IMR-90 (cell line): ENCODE data around the gene SELENOH. TPM values are rescaled to one million over a fixed set of nuclear protein-coding genes. Genes with fewer than 3 reads are reported as not detected.

Experiments used
- ATAC-seq: fragments of 200-7000 bp; cut with Tn5 transposase; 2 replicates; pipeline ENCODE4 v1.9.1; 2020; ENCODE audit warnings: low read depth, mild to moderate bottlenecking, moderate library complexity
- BruUV-seq: library from RNA; stranded (reverse); fragments of 400-500 nt; replicated peaks from 2 replicates; lab custom pipeline; 2021; lab: Mats Ljungman, UMichigan
- CTCF ChIA-PET: fragments of 300-600 bp; formaldehyde crosslinking; extraction: SDS; loops from one replicate; lab custom pipeline; 2021; ENCODE audit warnings: antibody characterized with exemption; lab: Yijun Ruan, JAX
- POLR2A ChIA-PET: fragments of 300-600 bp; sonication (Branson Sonifier 250); formaldehyde crosslinking; loops from one replicate; lab custom pipeline; 2022; ENCODE audit warnings: antibody characterized with exemption; ENCODE audit not compliant: unreplicated experiment; lab: Charles Lee
- DNase-seq: peaks from one replicate; pipeline ENCODE4 v3.0.0; 2013
- H2AFZ ChIP-seq: replicated peaks from 2 replicates; pipeline ENCODE3; 2013; ENCODE audit warnings: low read length, mild to moderate bottlenecking; ENCODE audit not compliant: poor library complexity
- H2AK5ac ChIP-seq: 2 replicates; pipeline ENCODE4 v1.6.1; 2013; ENCODE audit warnings: low read depth, low read length, inconsistent platforms
- H2AK9ac ChIP-seq: replicated peaks from 2 replicates; pipeline ENCODE3; 2013; ENCODE audit warnings: mild to moderate bottlenecking, low read depth, low read length, moderate library complexity; ENCODE audit not compliant: poor library complexity
- H2BK120ac ChIP-seq: 2 replicates; pipeline ENCODE4 v1.6.1; 2013; ENCODE audit warnings: low read depth, low read length, inconsistent platforms
- H2BK15ac ChIP-seq: 3 replicates; pipeline ENCODE4 v1.6.1; 2013; ENCODE audit warnings: low read depth, low read length, inconsistent platforms
- H2BK20ac ChIP-seq: 2 replicates; pipeline ENCODE4 v1.6.1; 2013; ENCODE audit warnings: low read depth, mild to moderate bottlenecking, inconsistent platforms, low read length, moderate library complexity
- H2BK5ac ChIP-seq: 2 replicates; pipeline ENCODE4 v1.6.1; 2013; ENCODE audit warnings: mild to moderate bottlenecking, low read depth, low read length, inconsistent platforms; ENCODE audit not compliant: poor library complexity, severe bottlenecking
- H3K14ac ChIP-seq: replicated peaks from 2 replicates; pipeline ENCODE4 v1.6.1; 2013; ENCODE audit warnings: low read depth, low read length, inconsistent platforms
- H3K18ac ChIP-seq: 2 replicates; pipeline ENCODE4 v1.6.1; 2013; ENCODE audit warnings: low read depth, low read length, control low read depth
- H3K23ac ChIP-seq: 2 replicates; pipeline ENCODE4 v1.6.1; 2013; ENCODE audit warnings: low read depth, low read length, inconsistent platforms
- H3K27ac ChIP-seq: 2 replicates; pipeline ENCODE4 v1.5.1; 2013; ENCODE audit warnings: mild to moderate bottlenecking, control low read depth, low read length; ENCODE audit not compliant: insufficient read depth
- H3K27me3 ChIP-seq: 2 replicates; pipeline ENCODE4 v1.6.1; 2013; ENCODE audit warnings: low read length; ENCODE audit not compliant: control insufficient read depth, insufficient read depth
- H3K36me3 ChIP-seq: 2 replicates; pipeline ENCODE4 v1.6.1; 2013; ENCODE audit warnings: low read length, mixed read lengths; ENCODE audit not compliant: control insufficient read depth, insufficient read depth
- H3K4ac ChIP-seq: 2 replicates; pipeline ENCODE4 v1.6.1; 2013; ENCODE audit warnings: low read depth, low read length, inconsistent platforms
- H3K4me1 ChIP-seq: 2 replicates; pipeline ENCODE4 v1.6.1; 2013; ENCODE audit warnings: low read length, mixed read lengths; ENCODE audit not compliant: control insufficient read depth, insufficient read depth
- H3K4me2 ChIP-seq: 2 replicates; pipeline ENCODE4 v1.6.1; 2013; ENCODE audit warnings: low read depth, mild to moderate bottlenecking, control low read depth, low read length, moderate library complexity
- H3K4me3 ChIP-seq: 2 replicates; pipeline ENCODE4 v1.5.1; 2013; ENCODE audit warnings: low read depth, mild to moderate bottlenecking, control low read depth, low read length, moderate library complexity; ENCODE audit not compliant: insufficient read depth
- H3K56ac ChIP-seq: 2 replicates; pipeline ENCODE4 v1.6.1; 2013; ENCODE audit warnings: low read length, inconsistent platforms; ENCODE audit not compliant: insufficient read depth; ENCODE audit errors: extremely low read depth
- H3K79me1 ChIP-seq, 2 experiments: 2 replicates each; pipeline ENCODE4 v1.6.1; 2013; ENCODE audit warnings: low read length in 2 of 2, inconsistent platforms in 1 of 2, low read depth in 1 of 2
- H3K9ac ChIP-seq: 2 replicates; pipeline ENCODE4 v1.6.1; 2013; ENCODE audit warnings: low read depth, low read length, control low read depth
- H3K9me1 ChIP-seq: 2 replicates; pipeline ENCODE4 v1.6.1; 2013; ENCODE audit warnings: low read length, inconsistent platforms; ENCODE audit not compliant: insufficient read depth
- H3K9me3 ChIP-seq: 2 replicates; pipeline ENCODE4 v1.6.1; 2013; ENCODE audit warnings: low read length; ENCODE audit not compliant: control insufficient read depth, insufficient read depth
- H4K20me1 ChIP-seq: 2 replicates; pipeline ENCODE4 v1.6.1; 2013; ENCODE audit warnings: low read length, inconsistent platforms; ENCODE audit not compliant: insufficient read depth
- H4K5ac ChIP-seq: 2 replicates; pipeline ENCODE4 v1.6.1; 2013; ENCODE audit warnings: mild to moderate bottlenecking, low read depth, low read length, control low read depth
- H4K8ac ChIP-seq, 2 experiments: 2 replicates each; pipeline ENCODE4 v1.6.1; 2013; ENCODE audit warnings: low read depth in 2 of 2, low read length in 2 of 2, control low read depth in 1 of 2, inconsistent platforms in 1 of 2
- H4K91ac ChIP-seq: 2 replicates; pipeline ENCODE4 v1.6.1; 2013; ENCODE audit warnings: low read depth, low read length, inconsistent platforms; ENCODE audit not compliant: insufficient read depth
- BHLHE40 ChIP-seq: fragments of 150-350 bp; IDR thresholded peaks from 2 replicates; pipeline ENCODE4 v1.6.1; 2016; ENCODE audit warnings: mild to moderate bottlenecking, low read depth, low read length
- CHD1 ChIP-seq: IDR thresholded peaks from 2 replicates; pipeline ENCODE4 v1.6.1; 2012; ENCODE audit warnings: low read depth, low read length, improper control_type of control experiment
- FOS ChIP-seq: fragments of 150-350 bp; IDR thresholded peaks from 2 replicates; pipeline ENCODE4 v1.6.1; 2016; ENCODE audit warnings: low read depth, low read length
- MAFK ChIP-seq: IDR thresholded peaks from 2 replicates; pipeline ENCODE4 v1.6.1; 2012; ENCODE audit warnings: low read depth, low read length, improper control_type of control experiment
- MXI1 ChIP-seq: IDR thresholded peaks from 2 replicates; pipeline ENCODE4 v1.6.1; 2012; ENCODE audit warnings: low read depth, mild to moderate bottlenecking, low read length, moderate library complexity, borderline replicate concordance
- NFE2L2 ChIP-seq: fragments of 150-350 bp; IDR thresholded peaks from 2 replicates; pipeline ENCODE4 v1.6.1; 2016; ENCODE audit warnings: low read depth, mild to moderate bottlenecking, low read length
- POLR2A ChIP-seq: IDR thresholded peaks from 2 replicates; pipeline ENCODE4 v1.6.1; 2012; ENCODE audit warnings: mild to moderate bottlenecking, low read depth, low read length
- RAD21 ChIP-seq: IDR thresholded peaks from 2 replicates; pipeline ENCODE4 v1.6.1; 2012; ENCODE audit warnings: low read length, improper control_type of control experiment
- RCOR1 ChIP-seq: IDR thresholded peaks from 2 replicates; pipeline ENCODE4 v1.6.1; 2012; ENCODE audit warnings: mild to moderate bottlenecking, low read length, improper control_type of control experiment; ENCODE audit not compliant: insufficient replicate concordance
- RFX5 ChIP-seq: IDR thresholded peaks from 2 replicates; pipeline ENCODE4 v1.8.0; 2012; ENCODE audit warnings: low read depth, mild to moderate bottlenecking, low read length, moderate library complexity
- SMC3 ChIP-seq: fragments of 150-350 bp; IDR thresholded peaks from 2 replicates; pipeline ENCODE4 v1.6.1; 2016; ENCODE audit warnings: low read depth, mild to moderate bottlenecking, antibody characterized with exemption, low read length, moderate library complexity
- USF2 ChIP-seq: fragments of 150-350 bp; IDR thresholded peaks from 2 replicates; pipeline ENCODE4 v1.6.1; 2017; ENCODE audit warnings: mild to moderate bottlenecking, antibody characterized with exemption, low read length, low read depth
- WGBS, 2 experiments: methylation state at CpG; one replicate each; pipeline versions ENCODE4 v1.1.5 to v1.1.7; 2013; ENCODE audit warnings: missing lambda C conversion rate in 2 of 2; ENCODE audit not compliant: insufficient read length in 1 of 2; ENCODE audit errors: extremely low coverage in 2 of 2; 5-methylcytosine and 5-hydroxymethylcytosine counted together
- dilution Hi-C: fragments of 300-500 bp; cut with HindIII; formaldehyde crosslinking; loops from one replicate; pipeline ENCODE4 v1.14.3; 2018; ENCODE audit warnings: low sequenced_read_pairs; ENCODE audit not compliant: unreplicated experiment
- in situ Hi-C: fragments of 300-500 bp; cut with MboI; formaldehyde crosslinking; loops from 3 replicates; pipeline ENCODE4 v1.14.3; 2019; ENCODE audit warnings: low sequenced_read_pairs, inconsistent platforms, mixed read lengths
- intact Hi-C: fragments of 100-400 bp; cut with micrococcal nuclease; formaldehyde crosslinking; loops from 2 replicates; pipeline ENCODE4 v1.10.0; 2022
- polyA plus RNA-seq, 3 experiments: library from polyadenylated mRNA; depleted of rRNA; stranded (reverse); fragments of >200 nt; gene quantifications; 2 replicates each; pipeline ENCODE4 v1.2.3, GENCODE V29; 2012; ENCODE audit warnings: low replicate concordance in 1 of 3
- total RNA-seq: library from RNA; depleted of rRNA; stranded (reverse); fragments of >200 nt; gene quantifications from 2 replicates; pipeline ENCODE4 v1.2.3, GENCODE V29; 2012
- TF ChIP-seq, protein P1 (sequence below): conservative IDR thresholded peaks from 2 replicates; pipeline ENCODE4 v1.5.1; 2012; ENCODE audit warnings: mild to moderate bottlenecking, low read depth, low read length, improper control_type of control experiment
- TF ChIP-seq, protein P2 (sequence below): fragments of 150-350 bp; IDR thresholded peaks from 2 replicates; pipeline ENCODE4 v1.6.1; 2016; ENCODE audit warnings: low read depth, mild to moderate bottlenecking, low read length, moderate library complexity, borderline replicate concordance

SELENOH gene
- total and polyA plus RNA-seq, 2 of the 4 experiments (the other 2 are of a cell fraction): 40.3 to 107 TPM

DNA sequence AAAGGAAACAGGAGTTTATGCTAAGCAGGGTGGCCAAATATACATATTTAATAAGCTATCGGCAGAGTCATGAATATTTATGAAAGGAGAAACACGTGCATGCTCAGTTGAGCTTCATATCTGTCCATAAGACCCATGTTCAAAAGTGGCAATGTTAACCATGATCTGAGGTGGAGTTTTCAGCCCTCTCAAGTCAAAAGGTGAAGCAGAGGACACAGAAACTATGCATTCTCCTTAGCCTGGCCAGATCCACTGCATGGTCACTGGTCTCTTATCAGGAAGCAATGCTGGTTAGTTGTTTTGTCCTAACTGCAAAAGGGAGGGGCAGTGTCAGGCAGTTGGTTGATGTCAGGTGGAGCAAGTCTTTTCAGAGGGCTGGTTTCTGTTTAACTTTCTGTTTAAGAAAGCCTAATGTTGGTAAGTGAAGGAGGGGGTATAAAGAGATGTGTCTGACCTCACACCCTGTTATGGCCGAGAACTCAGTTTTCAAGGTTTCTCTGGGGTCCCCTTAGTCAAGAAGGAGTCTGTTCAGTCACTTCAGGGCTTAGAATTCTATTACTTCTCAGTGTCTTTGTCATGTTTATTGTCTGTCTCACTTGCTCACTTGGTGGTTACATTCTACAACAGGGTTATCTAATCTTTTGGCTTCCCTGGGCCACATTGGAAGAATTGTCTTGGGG, 5.5 kb upstream of the SELENOH start:
- no peaks in the 10 kb centered on the region for H3K4me1 ChIP-seq
- no peak overlapping the region for H2AK9ac ChIP-seq
- H3K79me1 ChIP-seq: peaks cover 27 to 37% of the 10 kb centered on the region in 2 experiments
- CTCF ChIA-PET: interaction anchor here (1.2 kb wide), 1 partner anchor 21 kb away, joined by 3 read pairs; no protein-coding TSS in a partner anchor
- BruUV-seq: no TSS peak
- DNase-seq: no peak
- H3K18ac ChIP-seq: no peak overlapping the region
- no peak overlapping the region for H3K4me2 ChIP-seq
- dilution Hi-C loops (no loop called here), in situ Hi-C loops (no loop called here), intact Hi-C loops (no loop called here)
- H2BK120ac ChIP-seq: no peak overlapping the region
- no peak overlapping the region for H4K8ac ChIP-seq
- H4K5ac ChIP-seq: no peak overlapping the region
- WGBS, 2 experiments: no CpG with 5 or more reads among the region's 3 CpGs
- 0 out of 2 replicates have a peak, but pooled peaks cover 4% of the 10 kb centered on the region for H4K20me1 ChIP-seq
- H3K9me3 ChIP-seq: no peaks in the 10 kb centered on the region
- H3K9me1 ChIP-seq: no peaks in the 10 kb centered on the region
- no peak overlapping the region for H4K91ac ChIP-seq
- no peak overlapping the region for H3K23ac ChIP-seq
- H2AK5ac ChIP-seq: no peak overlapping the region
- H2AFZ ChIP-seq: no peak overlapping the region
- peaks cover 8% of the 10 kb centered on the region for H3K36me3 ChIP-seq
- no peak overlapping the region for H3K56ac ChIP-seq
- H3K14ac ChIP-seq: no peak overlapping the region
- H2BK20ac ChIP-seq: no peak overlapping the region
- no peak overlapping the region for H3K27ac ChIP-seq
- no peak overlapping the region for H3K4ac ChIP-seq
- TF ChIP-seq CHD1: no peak
- TF ChIP-seq RFX5: no peak
- TF ChIP-seq RAD21: no peak
- no peak for TF ChIP-seq FOS
- no peak for TF ChIP-seq MXI1
- no peak for TF ChIP-seq NFE2L2
- TF ChIP-seq, protein P1, sequence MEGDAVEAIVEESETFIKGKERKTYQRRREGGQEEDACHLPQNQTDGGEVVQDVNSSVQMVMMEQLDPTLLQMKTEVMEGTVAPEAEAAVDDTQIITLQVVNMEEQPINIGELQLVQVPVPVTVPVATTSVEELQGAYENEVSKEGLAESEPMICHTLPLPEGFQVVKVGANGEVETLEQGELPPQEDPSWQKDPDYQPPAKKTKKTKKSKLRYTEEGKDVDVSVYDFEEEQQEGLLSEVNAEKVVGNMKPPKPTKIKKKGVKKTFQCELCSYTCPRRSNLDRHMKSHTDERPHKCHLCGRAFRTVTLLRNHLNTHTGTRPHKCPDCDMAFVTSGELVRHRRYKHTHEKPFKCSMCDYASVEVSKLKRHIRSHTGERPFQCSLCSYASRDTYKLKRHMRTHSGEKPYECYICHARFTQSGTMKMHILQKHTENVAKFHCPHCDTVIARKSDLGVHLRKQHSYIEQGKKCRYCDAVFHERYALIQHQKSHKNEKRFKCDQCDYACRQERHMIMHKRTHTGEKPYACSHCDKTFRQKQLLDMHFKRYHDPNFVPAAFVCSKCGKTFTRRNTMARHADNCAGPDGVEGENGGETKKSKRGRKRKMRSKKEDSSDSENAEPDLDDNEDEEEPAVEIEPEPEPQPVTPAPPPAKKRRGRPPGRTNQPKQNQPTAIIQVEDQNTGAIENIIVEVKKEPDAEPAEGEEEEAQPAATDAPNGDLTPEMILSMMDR: no peak
- TF ChIP-seq BHLHE40: no peak
- no peak for TF ChIP-seq SMC3
- TF ChIP-seq MAFK: no peak
- TF ChIP-seq USF2: no peak
- TF ChIP-seq, protein P2, sequence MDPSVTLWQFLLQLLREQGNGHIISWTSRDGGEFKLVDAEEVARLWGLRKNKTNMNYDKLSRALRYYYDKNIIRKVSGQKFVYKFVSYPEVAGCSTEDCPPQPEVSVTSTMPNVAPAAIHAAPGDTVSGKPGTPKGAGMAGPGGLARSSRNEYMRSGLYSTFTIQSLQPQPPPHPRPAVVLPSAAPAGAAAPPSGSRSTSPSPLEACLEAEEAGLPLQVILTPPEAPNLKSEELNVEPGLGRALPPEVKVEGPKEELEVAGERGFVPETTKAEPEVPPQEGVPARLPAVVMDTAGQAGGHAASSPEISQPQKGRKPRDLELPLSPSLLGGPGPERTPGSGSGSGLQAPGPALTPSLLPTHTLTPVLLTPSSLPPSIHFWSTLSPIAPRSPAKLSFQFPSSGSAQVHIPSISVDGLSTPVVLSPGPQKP: no peak
- no peak for TF ChIP-seq POLR2A
- no peak for TF ChIP-seq RCOR1
- H3K27me3 ChIP-seq: no peaks in the 10 kb centered on the region
- ATAC-seq: no peak
- H3K9ac ChIP-seq: no peak overlapping the region
- H2BK15ac ChIP-seq: no peak overlapping the region
- H2BK5ac ChIP-seq: no peak overlapping the region
- H3K4me3 ChIP-seq: no peak overlapping the region
- POLR2A ChIA-PET: interaction anchor here (0.6 kb wide), 1 partner anchor 26 kb away, joined by 3 read pairs; no protein-coding TSS in a partner anchor
